ENCODE results near the gene ING3. TPM values are rescaled to one million over a fixed set of nuclear protein-coding genes. Genes with fewer than 3 reads are reported as not detected.

ING3 gene
- total and polyA plus RNA-seq, 3 experiments from 2014 or later: 24.4 to 31.6 (median 30.7) TPM

- Histone ChIP-seq H3K27me3 (ENCODE audit: insufficient read depth, low read length, poor library complexity, severe bottlenecking) (peaks cover 25% of the 10 kb centered on the region), H3K4me1 (ENCODE audit: insufficient read depth, low read length) (peaks cover 14% of the 10 kb centered on the region), H3K9me3 (ENCODE audit: low read length) (no peaks in the 10 kb centered on the region), H3K36me3 (ENCODE audit: insufficient read depth, low read length) (no peaks in the 10 kb centered on the region), H3K4me3 (ENCODE audit: low read length) (no peak overlapping the region), H3K27ac (ENCODE audit: low read depth, low read length) (no peak overlapping the region)
- ChIA-PET CTCF (interaction anchor here (1.2 to 4.3 kb wide), 9 partner anchors 8 to 132 kb away, joined by 3 to 37 read pairs (median 6); no protein-coding TSS in a partner anchor), POLR2A (interaction anchor here (0.6 kb wide), 1 partner anchor 9 kb away, joined by 3 read pairs; no protein-coding TSS in a partner anchor)
- no peak for DNase-seq
- Mint-ChIP-seq H3K4me3 (no peak overlapping the region), H3K27ac (peak overlapping the region in 1 of 8 donors; percentile 41), H3K4me1 (peaks cover 12 to 24% (median 24%) of the 10 kb centered on the region in 3 donors), H3K27me3 (peaks cover 30 to 76% of the 10 kb centered on the region in 2 donors), H3K36me3 (no peaks in the 10 kb centered on the region), H3K9me3 (no peaks in the 10 kb centered on the region)
These were observed 36.1 kb downstream of the ING3 start for GRCh38 chr7:120986650-120987049.

- no peak for DNase-seq
- H3K27me3 ChIP-seq (ENCODE audit: insufficient read depth, low read length, poor library complexity, severe bottlenecking): peaks cover 27% of the 10 kb centered on the region
- H3K9me3 ChIP-seq (ENCODE audit: low read length): no peaks in the 10 kb centered on the region
- H3K4me1 ChIP-seq (ENCODE audit: insufficient read depth, low read length): peaks cover 14% of the 10 kb centered on the region
- POLR2A ChIA-PET: no interaction called here
- no peak overlapping the region for H3K4me3 Mint-ChIP-seq
- peaks cover 30 to 80% of the 10 kb centered on the region in 2 donors for H3K27me3 Mint-ChIP-seq
- no peaks in the 10 kb centered on the region for H3K9me3 Mint-ChIP-seq
- CTCF ChIA-PET: interaction anchor here (0.9 to 4.3 kb wide), 20 partner anchors 8 to 181 kb away, joined by 3 to 37 read pairs (median 4); no protein-coding TSS in a partner anchor
- no peak overlapping the region for H3K4me3 ChIP-seq (ENCODE audit: low read length)
- H3K27ac ChIP-seq (ENCODE audit: low read depth, low read length): no peak overlapping the region
- H3K27ac Mint-ChIP-seq: no peak overlapping the region
- no peaks in the 10 kb centered on the region for H3K36me3 Mint-ChIP-seq
- H3K36me3 ChIP-seq (ENCODE audit: insufficient read depth, low read length): no peaks in the 10 kb centered on the region
- H3K4me1 Mint-ChIP-seq: peaks cover 12 to 19% (median 18%) of the 10 kb centered on the region in 3 donors
These were observed 36.7 kb downstream of the ING3 start for GRCh38 chr7:120987280-120987679.

- Histone ChIP-seq H3K27me3 (ENCODE audit: insufficient read depth, low read length, poor library complexity, severe bottlenecking) (peaks cover 27% of the 10 kb centered on the region), H3K36me3 (ENCODE audit: insufficient read depth, low read length) (no peaks in the 10 kb centered on the region), H3K9me3 (ENCODE audit: low read length) (no peaks in the 10 kb centered on the region), H3K27ac (ENCODE audit: low read depth, low read length) (peak overlapping the region; percentile 49), H3K4me1 (ENCODE audit: insufficient read depth, low read length) (peaks cover 14% of the 10 kb centered on the region), H3K4me3 (ENCODE audit: low read length) (peak overlapping the region; percentile 10)
- ChIA-PET POLR2A (interaction anchor here (2.1 kb wide), 1 partner anchor 37 kb away, joined by 10 read pairs; the partner anchor contains the start of gene ING3), CTCF (interaction anchor here (0.8 to 4.3 kb wide), 21 partner anchors 9 to 182 kb away, joined by 3 to 37 read pairs (median 4); no protein-coding TSS in a partner anchor)
- peak overlapping the region in 1 of 8 donors; percentile 65 for H3K27ac Mint-ChIP-seq
- H3K27me3 Mint-ChIP-seq: peaks cover 30 to 85% of the 10 kb centered on the region in 2 donors
- H3K36me3 Mint-ChIP-seq: no peaks in the 10 kb centered on the region
- H3K4me3 Mint-ChIP-seq: peak overlapping the region in 6 of 7 donors; percentile 60 to 80 (median 76)
- H3K4me1 Mint-ChIP-seq: peaks cover 12 to 19% (median 18%) of the 10 kb centered on the region in 3 donors
- H3K9me3 Mint-ChIP-seq: no peaks in the 10 kb centered on the region
- DNase-seq: peak; percentile 74 to 91 (median 78)
These were observed 37.4 kb downstream of the ING3 start for GRCh38 chr7:120987683-120988590.

- Histone ChIP-seq H3K27me3 (ENCODE audit: insufficient read depth, low read length, poor library complexity, severe bottlenecking) (peaks cover 27% of the 10 kb centered on the region), H3K36me3 (ENCODE audit: insufficient read depth, low read length) (no peaks in the 10 kb centered on the region), H3K9me3 (ENCODE audit: low read length) (no peaks in the 10 kb centered on the region), H3K4me3 (ENCODE audit: low read length) (peak within 1 kb of the TSS; percentile 10), H3K27ac (ENCODE audit: low read depth, low read length) (peak within 1 kb of the TSS; percentile 81), H3K4me1 (ENCODE audit: insufficient read depth, low read length) (peaks cover 14% of the 10 kb centered on the region)
- CTCF ChIA-PET: interaction anchor here (0.8 to 4.3 kb wide), 15 partner anchors 9 to 120 kb away, joined by 3 to 37 read pairs (median 5); no protein-coding TSS in a partner anchor
- peak; percentile 6 to 44 (median 11) for DNase-seq
- no peaks in the 10 kb centered on the region for H3K9me3 Mint-ChIP-seq
- peak within 1 kb of the TSS in 1 of 8 donors; percentile 65 for H3K27ac Mint-ChIP-seq
- peaks cover 32 to 85% of the 10 kb centered on the region in 2 donors for H3K27me3 Mint-ChIP-seq
- POLR2A ChIA-PET: interaction anchor here (2.1 kb wide), 1 partner anchor 38 kb away, joined by 10 read pairs; the partner anchor contains the start of gene ING3
- H3K4me3 Mint-ChIP-seq: peak within 1 kb of the TSS; percentile 46 to 80 (median 76)
- peaks cover 12 to 19% (median 18%) of the 10 kb centered on the region in 3 donors for H3K4me1 Mint-ChIP-seq
- no peaks in the 10 kb centered on the region for H3K36me3 Mint-ChIP-seq
These were observed 38.1 kb downstream of the ING3 start, which contains the start of gene CPED1 for GRCh38 chr7:120988591-120989256. TSS of gene CPED1 (plus strand) at chr7:120988711. CDS start at chr7:120989622, 911 bp downstream.

GRCh38 chr7:120989257-120990220 is 39.0 kb downstream of the ING3 start:
- peaks cover 38 to 81% of the 10 kb centered on the region in 2 donors for H3K27me3 Mint-ChIP-seq
- peak overlapping the region in 1 of 7 donors; percentile 5 for H3K4me3 Mint-ChIP-seq
- peaks cover 27% of the 10 kb centered on the region for H3K27me3 ChIP-seq (ENCODE audit: insufficient read depth, low read length, poor library complexity, severe bottlenecking)
- CTCF ChIA-PET: interaction anchor here (0.8 to 4.3 kb wide), 8 partner anchors 8 to 197 kb away, joined by 3 to 37 read pairs (median 8); no protein-coding TSS in a partner anchor
- H3K36me3 ChIP-seq (ENCODE audit: insufficient read depth, low read length): no peaks in the 10 kb centered on the region
- DNase-seq: no peak
- peaks cover 14% of the 10 kb centered on the region for H3K4me1 ChIP-seq (ENCODE audit: insufficient read depth, low read length)
- H3K27ac Mint-ChIP-seq: no peak overlapping the region
- peak overlapping the region; percentile 81 for H3K27ac ChIP-seq (ENCODE audit: low read depth, low read length)
- H3K36me3 Mint-ChIP-seq: no peaks in the 10 kb centered on the region
- peak overlapping the region; percentile 10 for H3K4me3 ChIP-seq (ENCODE audit: low read length)
- no peaks in the 10 kb centered on the region for H3K9me3 ChIP-seq (ENCODE audit: low read length)
- H3K4me1 Mint-ChIP-seq: peaks cover 12 to 19% (median 18%) of the 10 kb centered on the region in 3 donors
- H3K9me3 Mint-ChIP-seq: no peaks in the 10 kb centered on the region
- POLR2A ChIA-PET: interaction anchor here (2.1 kb wide), 1 partner anchor 39 kb away, joined by 10 read pairs; the partner anchor contains the start of gene ING3

GRCh38 chr7:120990468-120991118 is 40.0 kb downstream of the ING3 start:
- H3K27me3 ChIP-seq (ENCODE audit: insufficient read depth, low read length, poor library complexity, severe bottlenecking): peaks cover 27% of the 10 kb centered on the region
- Mint-ChIP-seq H3K36me3 (no peaks in the 10 kb centered on the region), H3K4me3 (no peak overlapping the region), H3K4me1 (peaks cover 12 to 20% (median 19%) of the 10 kb centered on the region in 3 donors), H3K27ac (no peak overlapping the region), H3K9me3 (no peaks in the 10 kb centered on the region), H3K27me3 (peaks cover 38 to 76% of the 10 kb centered on the region in 2 donors)
- no peaks in the 10 kb centered on the region for H3K36me3 ChIP-seq (ENCODE audit: insufficient read depth, low read length)
- peak overlapping the region; percentile 81 for H3K27ac ChIP-seq (ENCODE audit: low read depth, low read length)
- POLR2A ChIA-PET: no interaction called here
- CTCF ChIA-PET: no interaction called here
- DNase-seq: no peak
- no peaks in the 10 kb centered on the region for H3K9me3 ChIP-seq (ENCODE audit: low read length)
- peaks cover 15% of the 10 kb centered on the region for H3K4me1 ChIP-seq (ENCODE audit: insufficient read depth, low read length)
- no peak overlapping the region for H3K4me3 ChIP-seq (ENCODE audit: low read length)
